Measurements from ENCODE around the gene TRAPPC12. TPM values are rescaled to one million over a fixed set of nuclear protein-coding genes. Genes with fewer than 3 reads are reported as not detected.
A peak's percentile ranks its signal among the peaks of the same experiment; 100 is the strongest.

TRAPPC12 gene
- total RNA-seq, 2 donors from 2014 or later: 69.5 to 73.2 TPM

GRCh38 chr2:3522961-3523421, 143.5 kb downstream of the TRAPPC12 start:
- Histone ChIP-seq H3K36me3 (no peaks in the 10 kb centered on the region), H3K27ac (peak overlapping the region; percentile 77 to 95), H3K4me1 (peaks cover 0 to 62% of the 10 kb centered on the region in 2 donors), H3K27me3 (no peaks in the 10 kb centered on the region), H3K9me3 (no peaks in the 10 kb centered on the region), H3K4me3 (peak overlapping the region in 1 of 2 donors; percentile 19)
- peak; percentile 60 for DNase-seq (ENCODE audit: low spot score)
- TF ChIP-seq CTCF (IDR thresholded peaks at IDR 0.05): no peak

- no peak for TF ChIP-seq CTCF (IDR thresholded peaks at IDR 0.05)
- Histone ChIP-seq H3K27me3 (no peaks in the 10 kb centered on the region), H3K36me3 (no peaks in the 10 kb centered on the region), H3K27ac (peak overlapping the region; percentile 77 to 95), H3K4me3 (no peak overlapping the region), H3K9me3 (no peaks in the 10 kb centered on the region), H3K4me1 (peaks cover 0 to 59% of the 10 kb centered on the region in 2 donors)
- no peak for DNase-seq (ENCODE audit: low spot score)
Measured at GRCh38 chr2:3523551-3524041, 144.1 kb downstream of the TRAPPC12 start.

- H3K27ac ChIP-seq: no peak overlapping the region
- no peaks in the 10 kb centered on the region for H3K36me3 ChIP-seq
- no peak for DNase-seq (ENCODE audit: low spot score)
- TF ChIP-seq CTCF (IDR thresholded peaks at IDR 0.05): no peak
- no peaks in the 10 kb centered on the region for H3K27me3 ChIP-seq
- no peaks in the 10 kb centered on the region for H3K9me3 ChIP-seq
- H3K4me1 ChIP-seq: peaks cover 0 to 37% of the 10 kb centered on the region in 2 donors
- no peak overlapping the region for H3K4me3 ChIP-seq
Measured at GRCh38 chr2:3526871-3527270, 147.4 kb downstream of the TRAPPC12 start.

GRCh38 chr2:3527886-3528785, 148.6 kb downstream of the TRAPPC12 start:
- no peak for TF ChIP-seq CTCF (IDR thresholded peaks at IDR 0.05)

More at GRCh38 chr2:3527886-3528785, 148.6 kb downstream of the TRAPPC12 start:
- no peak overlapping the region for H3K27ac ChIP-seq
- DNase-seq (ENCODE audit: low spot score): no peak
- H3K36me3 ChIP-seq: no peaks in the 10 kb centered on the region
- H3K27me3 ChIP-seq: no peaks in the 10 kb centered on the region
- H3K9me3 ChIP-seq: no peaks in the 10 kb centered on the region
- H3K4me1 ChIP-seq: peaks cover 0 to 35% of the 10 kb centered on the region in 2 donors
- H3K4me3 ChIP-seq: no peak overlapping the region

Other genes starting within 250 kb of the TRAPPC12 start
- gene EIPR1, start 1.9 kb upstream of the TRAPPC12 start, total RNA-seq: 10 to 100 TPM; 13.2 to 13.6 TPM
- 100 to 1,000 TPM; 130 to 184 TPM for gene ADI1, start 139.8 kb downstream of the TRAPPC12 start, total RNA-seq
- gene RNASEH1, start 178.6 kb downstream of the TRAPPC12 start, total RNA-seq: 10 to 100 TPM; 16.9 to 18.6 TPM
- gene RPS7, start 195.6 kb downstream of the TRAPPC12 start, total RNA-seq: 1,000 to 10,000 TPM; 1,479 to 1,487 TPM
- 10 to 100 TPM; 27.8 to 56.6 TPM for gene COLEC11, start 215.4 kb downstream of the TRAPPC12 start, total RNA-seq